Calu3 (cell line): Measurements from ENCODE around the gene CD34. TPM values are rescaled to one million over a fixed set of nuclear protein-coding genes. Genes with fewer than 3 reads are reported as not detected.

Experiments used
- BruUV-seq: library from RNA; stranded (reverse); fragments of 400-500 nt; replicated peaks from 2 replicates; lab custom pipeline; 2021; lab: Mats Ljungman, UMichigan
- CTCF ChIA-PET: fragments of 300-600 bp; sonication (Branson Sonifier 250); formaldehyde crosslinking; loops from one replicate; lab custom pipeline; 2022; ENCODE audit warnings: antibody characterized with exemption; lab: Charles Lee
- DNase-seq: peaks from one replicate; pipeline ENCODE4 v3.0.0; 2022
- H3K27ac Mint-ChIP-seq: one replicate; pipeline ENCODE4 v1.8.0; 2022; ENCODE audit warnings: mixed read lengths; ENCODE audit not compliant: unreplicated experiment
- H3K27me3 Mint-ChIP-seq: one replicate; pipeline ENCODE4 v1.8.0; 2022; ENCODE audit warnings: mixed read lengths; ENCODE audit not compliant: unreplicated experiment
- H3K36me3 Mint-ChIP-seq: one replicate; pipeline ENCODE4 v1.8.0; 2022; ENCODE audit warnings: mild to moderate bottlenecking, moderate library complexity, mixed read lengths; ENCODE audit not compliant: insufficient read depth, unreplicated experiment
- H3K4me1 Mint-ChIP-seq: one replicate; pipeline ENCODE4 v1.8.0; 2022; ENCODE audit warnings: mild to moderate bottlenecking, low read depth, mixed read lengths; ENCODE audit not compliant: unreplicated experiment
- H3K4me3 Mint-ChIP-seq: one replicate; pipeline ENCODE4 v1.8.0; 2022; ENCODE audit warnings: mild to moderate bottlenecking, low read depth, moderate library complexity, mixed read lengths; ENCODE audit not compliant: unreplicated experiment
- H3K9me3 Mint-ChIP-seq: one replicate; pipeline ENCODE4 v1.8.0; 2022; ENCODE audit warnings: low read depth, mixed read lengths; ENCODE audit not compliant: unreplicated experiment
- intact Hi-C: fragments of 100-400 bp; cut with micrococcal nuclease; formaldehyde crosslinking; loops from one replicate; pipeline ENCODE4 v1.10.0; 2022; ENCODE audit not compliant: unreplicated experiment
- total RNA-seq: library from RNA; stranded (reverse); gene quantifications from 2 replicates; pipeline ENCODE4 v1.2.3, GENCODE V29; 2022
- TF ChIP-seq, protein P1 (sequence below): fragments of 200-600 bp; IDR thresholded peaks from one replicate; pipeline ENCODE4 v1.8.0; 2022; ENCODE audit warnings: antibody characterized with exemption; ENCODE audit not compliant: unreplicated experiment

The CD34 gene
- total RNA-seq, 1 experiment from 2014 or later = 0.24 TPM

DNA sequence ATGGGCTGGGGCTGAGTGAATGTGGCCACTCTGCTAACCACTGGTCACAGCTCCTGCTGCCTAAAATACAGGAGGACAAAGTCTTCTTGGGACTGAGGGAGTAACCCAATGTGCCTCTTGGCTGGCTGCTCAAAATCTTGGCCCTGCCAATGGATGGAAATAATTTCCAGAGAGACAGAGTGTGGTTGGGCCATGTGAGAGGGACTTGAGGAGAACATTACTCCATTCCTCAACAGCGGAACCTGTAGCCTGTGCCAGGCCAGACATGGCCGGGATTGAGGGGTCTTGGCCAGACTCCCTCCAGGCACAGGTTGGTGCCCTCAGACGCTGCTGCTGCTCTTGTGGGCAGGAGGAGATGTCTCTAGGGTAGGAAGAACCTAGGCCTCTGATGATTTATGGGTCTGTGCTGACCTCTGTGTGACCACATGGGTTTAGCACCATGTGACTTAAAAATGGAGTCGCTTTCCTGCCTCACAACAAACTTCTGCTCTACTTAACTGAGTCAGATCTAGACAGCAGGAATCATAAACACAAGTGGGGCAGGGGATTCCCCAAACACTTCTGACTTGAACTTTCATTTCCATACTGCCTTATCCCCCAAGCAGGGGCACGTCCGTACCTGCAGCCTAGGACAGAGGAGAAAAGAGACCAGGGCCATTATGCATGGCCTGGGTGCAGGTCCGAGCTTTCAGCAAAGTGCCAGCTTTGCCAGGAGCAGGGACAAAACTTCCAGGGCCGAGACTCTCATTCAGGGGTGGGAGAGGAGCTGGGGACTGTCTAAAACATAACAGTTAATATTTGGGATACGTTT, 79.2 kb downstream of the CD34 start:
- BruUV-seq = no TSS peak
- H3K27me3 Mint-ChIP-seq = no peaks in the 10 kb centered on the region
- DNase-seq = no peak
- H3K9me3 Mint-ChIP-seq = no peaks in the 10 kb centered on the region
- H3K4me1 Mint-ChIP-seq = peaks cover 29% of the 10 kb centered on the region
- TF ChIP-seq, protein P1, sequence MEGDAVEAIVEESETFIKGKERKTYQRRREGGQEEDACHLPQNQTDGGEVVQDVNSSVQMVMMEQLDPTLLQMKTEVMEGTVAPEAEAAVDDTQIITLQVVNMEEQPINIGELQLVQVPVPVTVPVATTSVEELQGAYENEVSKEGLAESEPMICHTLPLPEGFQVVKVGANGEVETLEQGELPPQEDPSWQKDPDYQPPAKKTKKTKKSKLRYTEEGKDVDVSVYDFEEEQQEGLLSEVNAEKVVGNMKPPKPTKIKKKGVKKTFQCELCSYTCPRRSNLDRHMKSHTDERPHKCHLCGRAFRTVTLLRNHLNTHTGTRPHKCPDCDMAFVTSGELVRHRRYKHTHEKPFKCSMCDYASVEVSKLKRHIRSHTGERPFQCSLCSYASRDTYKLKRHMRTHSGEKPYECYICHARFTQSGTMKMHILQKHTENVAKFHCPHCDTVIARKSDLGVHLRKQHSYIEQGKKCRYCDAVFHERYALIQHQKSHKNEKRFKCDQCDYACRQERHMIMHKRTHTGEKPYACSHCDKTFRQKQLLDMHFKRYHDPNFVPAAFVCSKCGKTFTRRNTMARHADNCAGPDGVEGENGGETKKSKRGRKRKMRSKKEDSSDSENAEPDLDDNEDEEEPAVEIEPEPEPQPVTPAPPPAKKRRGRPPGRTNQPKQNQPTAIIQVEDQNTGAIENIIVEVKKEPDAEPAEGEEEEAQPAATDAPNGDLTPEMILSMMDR = no peak
- H3K4me3 Mint-ChIP-seq = no peak overlapping the region
- no peaks in the 10 kb centered on the region for H3K36me3 Mint-ChIP-seq
- intact Hi-C loops = no loop called here
- CTCF ChIA-PET = interaction anchor here (0.6 kb wide), 1 partner anchor 37 kb away, joined by 3 read pairs; no protein-coding TSS in a partner anchor
- no peak overlapping the region for H3K27ac Mint-ChIP-seq

Other genes starting within 250 kb of the CD34 start
- gene CD46, start 159.1 kb downstream of the CD34 start, total RNA-seq = 487 and 635 TPM in 2 replicates